Heart left ventricle (tissue), 13 donors: ENCODE data around the gene ACACA.

Experiments
- POLR2A ChIP-seq, 2 donors: fragments of 450-650 bp; IDR thresholded peaks; one replicate each; pipeline ENCODE4 v1.6.1; 2017; ENCODE audit warnings: antibody characterized with exemption in 2 of 2, mild to moderate bottlenecking in 2 of 2, moderate library complexity in 2 of 2
- TF ChIP-seq, protein P1 (sequence below), 12 donors: fragments of 200-600 bp; sonication (generic) in 4 of 12; IDR thresholded peaks; one replicate each; pipeline versions ENCODE4 v1.5.0 to v1.8.0; 2018 to 2022; ENCODE audit warnings: antibody characterized with exemption in 12 of 12, mild to moderate bottlenecking in 5 of 12
- donor health status: ischemic (EF 13 %, LVEDD 7.1; RV severe dilation, severe dysfunction).
- donor health status: DM: no; HTN: yes; CAD: no.
- donor health status: DM: no; HTN: no; CAD: no.
- donor health status: ischemic (EF 25% LVEDD 6.9; RV normal size, moderate dysfunction).
- donor health status: ischemic (EF 25% LVEDD 5.7; RV mildly dilated, moderate dysfunction).
- donor health status: ischemic (EF 35%, LVEDD 5.7; RV mildly dilated, moderate dysfunction).
- donor health status: nonischemic (EF 11% LVEDD 7.7; RV severe dilation, severe dysfunction).
- donor health status: DM: yes; HTN: yes; CAD: no.
- donor health status: PGD.
- donor health status: ischemic (EF 29% LVEDD 5.4; RV normal size, mild dysfunction).
- donor health status: nonischemic (EF 23%, LVEDD 6.1; RV moderate dilation, normal function).

DNA sequence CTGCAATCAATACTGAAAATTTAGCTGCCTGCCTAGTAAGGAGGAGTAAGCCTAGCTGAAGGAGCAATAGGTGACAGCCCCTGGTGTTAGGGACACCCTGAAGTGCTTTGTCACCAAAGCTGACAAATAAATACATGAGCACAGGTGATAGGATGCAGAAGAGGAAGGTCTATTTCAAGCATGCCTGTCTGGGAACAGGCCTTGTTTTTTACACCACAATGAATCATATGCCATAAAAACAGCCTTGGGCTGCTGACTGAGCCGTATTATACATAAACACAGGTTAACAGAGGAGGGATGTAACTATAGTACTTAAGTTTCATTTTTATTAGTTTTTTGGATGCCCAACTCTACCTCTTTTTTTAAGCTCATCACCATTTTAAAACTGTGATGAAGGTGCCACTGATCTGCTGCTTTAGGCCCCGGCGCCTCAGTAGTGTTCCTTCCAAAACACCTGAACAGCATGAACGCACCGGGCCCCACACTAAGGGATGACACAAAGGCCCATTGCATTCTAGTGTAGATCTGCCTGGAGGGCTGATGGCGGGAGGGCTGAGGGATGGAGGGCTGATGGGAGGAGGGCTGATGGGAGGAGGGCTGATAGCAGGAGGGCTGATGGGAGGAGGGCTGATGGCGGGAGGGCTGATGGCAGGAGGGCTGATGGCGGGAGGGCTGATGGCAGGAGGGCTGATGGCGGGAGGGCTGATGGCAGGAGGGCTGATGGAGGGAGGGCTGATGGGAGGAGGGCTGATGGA lies 307.5 kb downstream of the ACACA start:
- TF ChIP-seq, protein P1, sequence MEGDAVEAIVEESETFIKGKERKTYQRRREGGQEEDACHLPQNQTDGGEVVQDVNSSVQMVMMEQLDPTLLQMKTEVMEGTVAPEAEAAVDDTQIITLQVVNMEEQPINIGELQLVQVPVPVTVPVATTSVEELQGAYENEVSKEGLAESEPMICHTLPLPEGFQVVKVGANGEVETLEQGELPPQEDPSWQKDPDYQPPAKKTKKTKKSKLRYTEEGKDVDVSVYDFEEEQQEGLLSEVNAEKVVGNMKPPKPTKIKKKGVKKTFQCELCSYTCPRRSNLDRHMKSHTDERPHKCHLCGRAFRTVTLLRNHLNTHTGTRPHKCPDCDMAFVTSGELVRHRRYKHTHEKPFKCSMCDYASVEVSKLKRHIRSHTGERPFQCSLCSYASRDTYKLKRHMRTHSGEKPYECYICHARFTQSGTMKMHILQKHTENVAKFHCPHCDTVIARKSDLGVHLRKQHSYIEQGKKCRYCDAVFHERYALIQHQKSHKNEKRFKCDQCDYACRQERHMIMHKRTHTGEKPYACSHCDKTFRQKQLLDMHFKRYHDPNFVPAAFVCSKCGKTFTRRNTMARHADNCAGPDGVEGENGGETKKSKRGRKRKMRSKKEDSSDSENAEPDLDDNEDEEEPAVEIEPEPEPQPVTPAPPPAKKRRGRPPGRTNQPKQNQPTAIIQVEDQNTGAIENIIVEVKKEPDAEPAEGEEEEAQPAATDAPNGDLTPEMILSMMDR (IDR thresholded peaks at IDR 0.05), result no peak
- TF ChIP-seq POLR2A (IDR thresholded peaks at IDR 0.05), result no peak
